NK-92 (cell line): Measurements from ENCODE around the gene MSI1.

ENCODE experiments used
- DNase-seq: peaks from one replicate; lab custom pipeline; 2025; ENCODE audit not compliant: unreplicated experiment; lab: John Stamatoyannopoulos, UW

MSI1 gene

DNA sequence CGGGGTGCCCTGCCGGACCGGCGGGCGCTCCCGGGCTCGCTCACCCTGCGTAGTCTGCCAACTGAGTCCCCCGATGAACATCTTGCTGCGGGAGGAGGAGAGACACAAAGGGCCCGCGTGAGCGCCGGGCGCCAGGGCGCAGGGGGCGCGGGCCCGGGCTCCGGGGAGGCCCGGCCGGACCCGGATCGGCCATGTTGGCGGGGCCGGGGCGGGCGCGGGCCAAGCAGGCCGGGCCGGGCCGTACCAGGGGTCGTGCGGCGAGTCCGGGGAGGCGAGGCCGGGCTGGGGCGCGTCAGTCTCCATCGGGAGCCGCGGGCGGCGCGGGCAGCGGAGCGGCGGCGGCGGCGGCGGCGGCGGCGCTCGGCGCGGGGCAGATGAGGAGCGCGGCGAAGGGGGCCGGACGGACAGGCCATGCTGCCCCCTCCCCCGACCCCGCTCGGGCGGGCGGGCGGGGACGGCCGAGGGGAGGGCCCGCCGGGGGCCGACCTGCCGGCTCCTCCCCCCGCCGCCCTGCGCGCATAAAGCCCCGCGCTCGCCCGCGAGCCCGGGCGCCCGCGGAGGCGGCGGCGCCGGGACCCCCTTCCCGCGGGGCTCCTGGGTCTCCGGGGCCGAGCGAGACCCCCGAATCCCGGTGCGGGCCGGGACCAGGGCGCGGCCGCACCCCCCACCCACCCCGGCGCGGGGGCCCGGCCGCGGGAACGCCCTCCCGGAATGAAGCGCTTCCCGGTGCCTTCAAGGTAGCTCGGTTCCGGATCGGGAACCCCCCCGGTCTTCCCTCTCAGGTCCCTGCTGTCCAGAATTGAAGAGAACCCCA is at the start of gene MSI1:
Gene MSI1, minus strand, starts transcription at position 376 of the 814 bp plus-strand sequence. Its CDS starts 73 bp downstream, at position 303.
- DNase-seq = no peak

DNA sequence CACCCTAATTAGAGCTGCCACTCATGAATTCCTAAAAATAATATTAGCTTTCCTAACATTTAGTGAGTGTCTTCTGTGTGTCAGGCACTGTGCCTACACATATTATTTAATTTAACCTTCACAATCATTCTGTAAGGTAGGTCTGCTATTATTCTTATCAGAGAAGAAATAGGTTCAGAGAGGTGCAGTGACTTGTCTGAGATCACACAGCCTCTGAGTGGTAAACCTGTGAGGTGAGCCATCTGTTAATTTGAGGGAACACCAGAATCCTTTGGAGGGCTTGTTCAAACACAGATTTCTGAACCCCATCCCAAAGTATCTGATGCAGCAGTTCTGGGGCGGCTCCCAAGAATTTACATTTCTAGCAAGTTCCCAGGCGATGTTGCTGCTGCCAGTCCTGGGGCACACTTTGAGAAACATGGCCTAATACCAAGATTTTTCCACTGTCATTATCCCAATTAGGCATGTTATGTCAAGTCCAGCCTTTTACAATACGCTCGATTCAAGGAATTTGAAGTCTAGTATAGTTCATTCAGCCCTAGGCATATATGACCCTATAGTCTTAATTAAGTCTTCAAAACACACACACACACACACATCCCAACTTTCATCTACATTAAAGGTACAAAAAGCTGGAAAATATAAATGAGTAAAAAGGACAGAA is 49.1 kb upstream of the MSI1 start:
- no peak for DNase-seq

DNA sequence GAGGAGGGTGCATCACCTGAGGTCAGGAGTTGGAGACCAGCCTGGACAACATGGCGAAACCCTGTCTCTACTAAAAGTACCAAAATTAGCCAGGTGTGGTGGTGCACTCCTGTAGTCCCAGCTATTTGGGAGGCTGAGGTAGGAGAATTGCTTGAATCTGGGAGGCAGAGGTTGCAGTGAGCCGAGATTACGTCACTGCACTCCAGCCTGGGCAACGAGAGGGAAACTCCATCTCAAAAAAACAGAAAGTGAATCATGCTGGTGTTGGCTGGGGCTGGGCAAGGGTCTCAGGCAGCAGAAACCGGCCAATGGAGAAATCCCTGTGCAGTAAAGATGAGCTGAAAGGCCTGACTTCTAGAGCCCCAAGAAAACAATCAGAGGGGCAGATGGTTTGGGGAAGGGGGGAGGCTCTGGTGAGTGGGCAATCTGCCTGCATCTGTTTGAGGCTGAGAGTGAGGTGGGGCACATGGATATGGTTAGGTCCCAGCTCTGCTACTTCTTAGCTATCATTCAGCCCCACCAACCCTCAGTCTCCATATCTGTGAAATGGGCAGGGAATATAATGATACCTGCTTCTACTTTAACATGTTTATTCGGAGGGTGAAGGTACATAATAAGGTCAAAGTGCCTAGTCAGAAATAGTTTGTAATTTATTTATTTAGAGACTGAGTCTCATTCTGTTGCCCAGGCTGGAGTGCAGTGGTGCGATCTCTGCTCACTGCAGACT is 47.7 kb upstream of the MSI1 start:
- no peak for DNase-seq

DNA sequence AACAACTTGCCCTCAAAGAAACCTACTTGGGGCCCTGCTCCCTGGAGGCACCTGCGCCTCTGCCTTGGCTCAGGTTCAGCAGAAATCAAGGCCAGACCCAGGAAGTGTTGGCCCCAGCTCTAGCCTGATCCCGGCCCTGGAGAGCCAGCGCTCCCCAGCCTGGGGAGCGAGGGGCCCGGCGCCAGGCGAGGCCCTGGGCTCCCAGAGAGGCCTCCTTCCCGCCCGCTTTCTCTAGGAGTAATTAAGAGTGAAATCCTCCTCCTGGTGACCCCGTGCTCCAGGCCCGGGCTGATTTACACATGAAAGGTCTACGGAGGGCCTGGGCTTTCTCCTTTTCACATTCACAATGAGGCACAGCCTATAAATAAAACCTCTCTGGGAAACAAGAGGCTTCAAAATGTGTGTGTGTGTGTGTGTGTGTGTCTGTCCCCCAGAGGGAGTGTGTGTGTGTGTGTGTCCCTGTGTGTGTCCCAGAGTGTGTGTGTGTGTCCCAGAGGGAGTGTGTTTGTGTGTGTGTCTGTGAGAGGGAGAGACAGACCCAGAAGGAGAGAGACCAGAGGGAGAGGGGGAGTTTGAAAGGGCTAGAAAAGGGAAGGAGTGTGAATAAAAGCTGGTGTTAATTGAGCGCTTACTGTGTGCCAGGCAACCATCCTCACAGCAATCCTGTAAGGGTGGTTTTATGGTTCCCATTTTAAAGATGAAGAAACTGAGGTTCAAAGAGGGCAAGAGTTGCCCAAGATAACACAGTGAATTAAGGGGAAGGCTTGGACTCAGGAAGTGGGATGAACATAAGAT is 45.1 kb upstream of the MSI1 start:
- no peak for DNase-seq

DNA sequence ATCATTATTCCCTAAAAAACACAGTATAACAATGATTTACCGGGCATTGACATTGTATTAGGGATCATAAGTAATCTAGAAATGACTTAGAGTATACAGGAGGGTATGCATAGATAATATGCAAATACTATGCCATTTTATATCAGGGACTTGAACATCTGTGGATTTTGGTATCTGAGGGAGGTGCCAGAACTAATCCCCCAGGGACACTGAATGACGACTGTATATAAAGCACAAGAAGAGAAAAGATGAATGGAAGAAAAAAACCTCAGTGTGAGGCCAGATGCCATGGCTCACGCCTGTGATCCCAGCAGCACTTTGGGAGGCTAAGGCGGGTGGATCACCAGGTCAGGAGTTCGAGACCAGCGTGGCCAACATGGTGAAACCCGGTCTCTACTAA is 43.5 kb upstream of the MSI1 start:
- DNase-seq = no peak

GRCh38 chr12:120408771-120409170 is 39.8 kb upstream of the MSI1 start:
- no peak for DNase-seq

DNA sequence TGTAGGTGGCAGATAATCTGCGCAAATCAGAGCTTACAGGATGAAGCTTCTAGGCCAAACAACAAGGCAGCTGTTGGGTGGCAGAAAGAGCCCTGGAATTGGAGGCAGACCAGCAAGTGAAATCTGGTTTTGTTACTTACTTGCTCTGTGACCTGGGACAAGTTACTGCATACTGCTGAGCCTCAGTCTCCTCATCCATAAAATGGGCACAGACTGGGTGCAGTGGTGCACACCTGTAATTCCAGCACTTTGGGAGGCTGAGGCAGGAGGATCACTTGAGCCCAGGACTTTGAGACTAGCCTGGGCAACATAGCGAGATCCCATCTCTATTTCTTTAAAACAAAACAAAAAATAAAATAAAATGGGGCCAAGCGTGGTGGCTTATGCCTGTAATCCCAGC is 37.6 kb upstream of the MSI1 start:
- DNase-seq = no peak

DNA sequence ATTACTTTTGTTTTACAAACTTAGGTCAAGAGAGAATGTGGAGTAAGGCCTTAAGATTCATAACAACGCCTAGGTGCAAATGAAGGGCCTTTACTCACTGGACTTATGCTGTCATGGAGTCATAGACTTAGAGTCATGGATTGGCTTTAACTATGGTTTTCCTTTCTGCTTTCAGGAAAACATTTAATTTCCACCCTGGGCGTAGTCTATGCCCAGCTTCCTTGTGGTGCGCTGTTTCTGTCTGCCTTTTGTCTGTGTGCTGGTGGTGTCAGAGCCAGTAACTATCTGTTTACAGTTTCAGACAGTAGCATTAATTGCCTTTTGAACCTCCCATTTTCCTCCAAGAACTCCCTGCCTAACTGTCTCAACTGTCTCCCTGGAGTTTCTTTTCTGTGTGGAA is 37.1 kb upstream of the MSI1 start:
- DNase-seq = no peak

GRCh38 chr12:120404271-120404670 is 35.3 kb upstream of the MSI1 start:
- DNase-seq = no peak

DNA sequence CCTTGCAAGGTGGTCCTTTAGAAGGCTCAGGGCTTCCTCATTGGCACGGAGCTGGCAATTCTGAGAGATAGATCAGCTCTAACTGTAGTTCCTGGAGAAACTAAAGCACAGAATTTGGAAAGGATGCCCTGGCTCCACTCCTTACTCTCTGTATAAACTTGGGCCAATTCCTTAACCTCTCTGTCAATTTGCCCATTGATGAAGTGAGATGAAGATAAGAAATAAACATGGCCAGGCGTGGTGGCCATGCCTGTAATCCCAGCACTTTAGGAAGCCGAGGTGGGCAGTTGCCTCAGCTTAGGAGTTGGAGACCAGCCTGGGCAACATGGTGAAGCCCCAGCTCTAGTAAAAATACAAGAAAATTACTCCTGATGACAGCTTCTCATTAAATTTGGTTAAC is 34.9 kb upstream of the MSI1 start:
- no peak for DNase-seq

GRCh38 chr12:120402217-120402616 is 33.3 kb upstream of the MSI1 start:
- DNase-seq = no peak

DNA sequence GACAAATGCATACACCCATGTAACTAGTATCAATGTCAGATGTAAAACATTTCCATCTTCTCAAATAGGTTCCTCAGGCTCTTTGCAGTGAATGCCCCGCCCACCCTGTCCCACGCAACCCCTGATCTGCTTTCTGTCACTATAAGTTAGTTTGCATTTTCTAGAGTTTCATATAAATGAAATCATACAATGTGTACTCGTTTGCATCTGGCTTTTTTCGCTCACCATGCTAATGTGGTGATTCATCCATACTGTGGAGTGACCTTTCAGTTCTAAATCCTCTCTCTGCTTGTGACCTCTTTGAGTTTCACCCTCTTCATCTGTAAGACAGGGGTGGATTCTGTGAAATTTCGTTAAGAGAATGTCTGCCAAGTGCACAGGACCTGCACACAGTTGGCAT is 30.6 kb upstream of the MSI1 start:
- no peak for DNase-seq

GRCh38 chr12:120397824-120398540 is 29.0 kb upstream of the MSI1 start:
- DNase-seq = no peak

DNA sequence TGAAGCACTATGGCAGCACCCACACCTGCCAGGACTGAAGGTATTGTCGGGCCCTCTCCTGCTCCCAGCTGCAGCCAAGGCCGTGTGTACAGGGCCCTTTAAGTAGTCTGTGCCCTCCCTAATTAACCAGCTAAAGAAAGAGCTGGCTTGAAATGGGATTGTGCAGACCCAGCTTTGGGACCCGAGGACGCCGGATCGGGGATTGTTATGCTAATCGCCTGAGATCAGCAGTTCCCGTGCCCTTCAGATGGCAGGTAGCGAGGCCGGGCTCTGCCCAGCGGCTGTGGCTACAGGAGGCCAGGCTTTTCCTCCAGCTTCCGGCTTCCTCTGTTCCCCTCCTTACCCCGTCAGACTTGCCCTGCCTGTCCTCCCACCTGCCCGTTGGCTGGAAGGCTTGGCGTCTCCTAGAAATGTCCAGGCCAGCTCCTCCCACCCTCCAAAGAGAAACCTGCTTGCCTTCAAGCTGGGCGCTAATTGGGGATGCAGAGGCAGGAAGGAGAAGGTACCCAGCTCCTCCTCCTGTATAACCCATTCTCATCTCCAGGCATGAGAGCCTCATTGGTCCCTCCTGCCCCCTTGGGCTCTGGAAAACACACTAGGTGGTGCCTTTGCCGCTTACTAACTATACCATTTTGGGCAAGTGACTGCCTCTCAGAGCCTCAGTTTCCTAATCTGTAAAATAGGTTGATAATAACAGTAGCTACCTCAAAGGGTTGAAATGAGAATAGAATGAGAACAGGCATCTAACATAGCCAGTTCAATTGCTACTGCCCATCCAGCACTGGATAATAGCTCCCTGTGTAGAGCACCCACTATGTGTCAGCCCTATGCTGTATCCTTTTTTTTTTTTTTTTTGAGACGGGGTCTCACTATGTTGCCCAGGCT is 25.8 kb upstream of the MSI1 start:
- DNase-seq = no peak

- DNase-seq = no peak
Observed at GRCh38 chr12:120390540-120391120, 21.7 kb upstream of the MSI1 start.

DNA sequence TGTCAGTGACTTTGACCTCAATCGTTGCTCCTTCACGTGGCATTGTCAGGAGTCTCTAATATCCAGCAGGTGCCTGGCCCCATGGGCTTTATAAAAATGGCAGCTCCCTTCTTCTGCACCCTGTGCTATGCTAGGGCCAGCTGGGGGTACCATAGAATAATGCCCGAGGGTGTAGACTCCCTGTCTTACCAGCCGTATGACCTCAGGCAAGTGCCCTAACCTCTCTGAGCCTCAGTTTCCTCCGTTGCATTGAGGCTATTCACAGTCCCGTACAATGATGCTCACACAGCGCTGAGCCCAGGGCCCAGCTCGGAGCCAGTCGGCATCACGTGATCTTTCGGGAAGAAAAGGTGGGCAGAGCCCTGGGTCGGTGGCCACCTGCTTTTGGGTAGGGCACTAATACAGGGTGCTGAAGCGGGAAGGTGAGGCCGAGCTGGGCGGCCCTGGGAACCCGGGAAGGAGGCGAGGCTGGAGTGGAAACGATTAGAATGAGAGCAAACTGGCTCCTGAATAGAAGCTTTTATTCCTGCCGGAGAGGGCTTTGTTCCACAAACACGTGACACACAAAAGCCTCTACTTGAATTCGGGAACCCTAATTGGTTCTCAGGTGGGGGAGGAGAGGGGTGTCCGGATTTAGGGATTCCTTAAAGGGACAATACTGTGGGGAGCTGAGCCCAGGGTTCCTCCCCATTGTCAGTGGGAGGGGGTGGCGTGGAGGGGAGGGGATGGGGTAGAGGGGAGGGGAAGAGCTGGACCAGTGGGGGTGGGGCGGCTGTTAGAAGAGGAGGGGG is 19.9 kb upstream of the MSI1 start:
- DNase-seq = no peak

- DNase-seq = no peak
Observed at GRCh38 chr12:120381752-120382419, 12.9 kb upstream of the MSI1 start.

GRCh38 chr12:120378036-120378435 is 9.1 kb upstream of the MSI1 start:
- DNase-seq = no peak
